Tibial artery (tissue), 4 donors: ENCODE data around the gene AKT2.

Experiments
- DNase-seq, 2 donors: peaks; one replicate each; pipeline ENCODE4 v3.0.0-alpha.2; 2019
- H3K27ac ChIP-seq, 2 donors: fragments of 200-600 bp; sonication (generic) in 1 of 2; 1 replicate in 1 of 2; 2 replicates in 1 of 2; pipeline ENCODE4 v1.5.1; 2018 to 2019; ENCODE audit warnings: mild to moderate bottlenecking in 1 of 2
- H3K27me3 ChIP-seq, 2 donors: fragments of 200-600 bp; sonication (generic) in 1 of 2; one replicate each; pipeline versions ENCODE4 v1.5.1 to v1.6.0; 2016 to 2019
- H3K36me3 ChIP-seq, 3 donors: fragments of 200-600 bp; sonication (generic) in 2 of 3; one replicate each; pipeline ENCODE4 v1.5.1; 2016 to 2019; ENCODE audit warnings: mild to moderate bottlenecking in 2 of 3
- H3K4me1 ChIP-seq, 4 donors: fragments of 200-600 bp; sonication (generic) in 2 of 4; 1 replicate in 3 of 4; 2 replicates in 1 of 4; pipeline ENCODE4 v1.5.1; 2016 to 2019
- H3K4me3 ChIP-seq, 2 donors: fragments of 200-600 bp; sonication (generic) in 1 of 2; 1 replicate in 1 of 2; 2 replicates in 1 of 2; pipeline ENCODE4 v1.5.1; 2018 to 2019; ENCODE audit warnings: mild to moderate bottlenecking in 2 of 2
- H3K9me3 ChIP-seq, 3 donors: fragments of 200-600 bp; sonication (generic) in 1 of 3; one replicate each; pipeline ENCODE4 v1.5.1; 2016 to 2019
- intact Hi-C: fragments of 100-400 bp; cut with DNase I; formaldehyde crosslinking; loops from one replicate; pipeline ENCODE4 v1.15.0; 2023; ENCODE audit warnings: low total_unique reads
- TF ChIP-seq, protein P1 (sequence below), 2 experiments: fragments of 200-600 bp in 1 of 2; fragments of 450-650 bp in 1 of 2; IDR thresholded peaks; one replicate each; pipeline ENCODE4 v1.5.1; 2017 to 2019; ENCODE audit warnings: antibody characterized with exemption in 2 of 2, mild to moderate bottlenecking in 1 of 2, moderate library complexity in 1 of 2

Gene AKT2

DNA sequence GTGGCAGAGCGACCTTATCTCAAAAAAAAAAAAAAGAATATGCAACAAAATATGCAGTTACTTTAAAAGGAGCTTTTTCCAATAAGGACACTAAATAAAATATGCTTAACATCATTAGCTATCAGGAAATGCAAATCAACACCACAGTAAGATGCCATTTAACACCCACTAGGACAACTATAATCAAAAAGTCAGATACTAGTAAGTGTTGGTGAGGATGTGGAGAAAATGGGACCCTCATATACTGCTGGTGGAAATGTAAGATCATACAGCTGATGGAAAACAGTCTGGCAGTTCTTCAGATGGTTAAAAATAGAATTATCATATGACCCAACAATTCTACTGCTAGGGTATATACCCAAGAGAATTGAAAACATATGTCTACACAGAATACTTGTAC is 24.5 kb upstream of the AKT2 start:
- Histone ChIP-seq H3K27me3 (no peaks in the 10 kb centered on the region), H3K9me3 (no peaks in the 10 kb centered on the region), H3K36me3 (no peaks in the 10 kb centered on the region), H3K4me3 (no peak overlapping the region), H3K4me1 (no peaks in the 10 kb centered on the region), H3K27ac (no peak overlapping the region)
- intact Hi-C loops, result loop anchor here (10.0 kb wide), 1 partner anchor 135 kb away; the partner anchor contains the start of gene SERTAD3
- DNase-seq, result no peak
- TF ChIP-seq, protein P1, sequence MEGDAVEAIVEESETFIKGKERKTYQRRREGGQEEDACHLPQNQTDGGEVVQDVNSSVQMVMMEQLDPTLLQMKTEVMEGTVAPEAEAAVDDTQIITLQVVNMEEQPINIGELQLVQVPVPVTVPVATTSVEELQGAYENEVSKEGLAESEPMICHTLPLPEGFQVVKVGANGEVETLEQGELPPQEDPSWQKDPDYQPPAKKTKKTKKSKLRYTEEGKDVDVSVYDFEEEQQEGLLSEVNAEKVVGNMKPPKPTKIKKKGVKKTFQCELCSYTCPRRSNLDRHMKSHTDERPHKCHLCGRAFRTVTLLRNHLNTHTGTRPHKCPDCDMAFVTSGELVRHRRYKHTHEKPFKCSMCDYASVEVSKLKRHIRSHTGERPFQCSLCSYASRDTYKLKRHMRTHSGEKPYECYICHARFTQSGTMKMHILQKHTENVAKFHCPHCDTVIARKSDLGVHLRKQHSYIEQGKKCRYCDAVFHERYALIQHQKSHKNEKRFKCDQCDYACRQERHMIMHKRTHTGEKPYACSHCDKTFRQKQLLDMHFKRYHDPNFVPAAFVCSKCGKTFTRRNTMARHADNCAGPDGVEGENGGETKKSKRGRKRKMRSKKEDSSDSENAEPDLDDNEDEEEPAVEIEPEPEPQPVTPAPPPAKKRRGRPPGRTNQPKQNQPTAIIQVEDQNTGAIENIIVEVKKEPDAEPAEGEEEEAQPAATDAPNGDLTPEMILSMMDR (IDR thresholded peaks at IDR 0.05), result no peak

DNA sequence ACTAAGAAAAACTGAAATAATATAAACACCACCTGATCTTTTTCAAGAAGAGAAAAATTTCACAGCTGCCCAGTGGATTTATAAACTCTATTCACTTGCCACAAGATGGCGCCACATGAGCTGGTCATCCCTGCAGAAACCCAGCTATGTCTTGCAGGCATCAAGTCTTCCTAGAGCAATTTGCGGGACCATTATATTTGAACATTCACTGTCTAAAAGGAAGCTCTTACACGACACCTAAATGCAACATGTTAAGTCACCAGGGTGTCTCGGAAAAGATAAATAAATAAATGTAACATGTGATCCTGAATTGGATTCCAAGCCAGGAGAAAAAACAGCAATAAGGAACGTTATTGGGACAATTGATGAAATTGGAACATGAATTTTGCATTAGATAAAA is 20.3 kb upstream of the AKT2 start:
- intact Hi-C loops, result loop anchor here (10.0 kb wide), 1 partner anchor 139 kb away; the partner anchor contains the start of gene SERTAD3
- DNase-seq, result peak; percentile 52 to 86
- Histone ChIP-seq H3K27ac (no peak overlapping the region), H3K4me3 (no peak overlapping the region), H3K27me3 (no peaks in the 10 kb centered on the region), H3K9me3 (no peaks in the 10 kb centered on the region), H3K4me1 (no peaks in the 10 kb centered on the region), H3K36me3 (no peaks in the 10 kb centered on the region)
- TF ChIP-seq, protein P1 (IDR thresholded peaks at IDR 0.05), result peak; percentile 72 to 74

DNA sequence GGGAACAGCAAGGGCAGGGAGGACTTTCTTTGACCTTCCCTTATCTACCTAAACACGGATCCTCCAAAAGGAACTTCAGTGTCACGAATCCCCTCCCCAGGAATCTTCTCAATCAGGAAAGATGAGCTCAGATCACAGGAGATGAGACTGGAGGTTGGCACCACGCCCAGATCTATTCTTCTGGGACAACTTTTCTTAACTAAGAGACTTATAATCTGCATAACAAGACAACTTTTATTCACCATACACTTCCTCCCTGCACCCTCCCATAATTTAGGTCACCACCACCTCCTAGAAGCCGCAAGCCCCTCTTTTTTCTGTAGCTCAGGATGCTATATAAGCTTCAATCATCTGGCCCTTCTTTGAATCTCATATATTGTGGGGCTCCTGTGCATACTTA is 19.2 kb upstream of the AKT2 start:
- Histone ChIP-seq H3K36me3 (no peaks in the 10 kb centered on the region), H3K4me1 (no peaks in the 10 kb centered on the region), H3K27ac (no peak overlapping the region), H3K4me3 (no peak overlapping the region), H3K9me3 (no peaks in the 10 kb centered on the region), H3K27me3 (no peaks in the 10 kb centered on the region)
- intact Hi-C loops, result loop anchor here (10.0 kb wide), 1 partner anchor 140 kb away; the partner anchor contains the start of gene SERTAD3
- TF ChIP-seq, protein P1 (IDR thresholded peaks at IDR 0.05), result no peak
- no peak for DNase-seq

DNA sequence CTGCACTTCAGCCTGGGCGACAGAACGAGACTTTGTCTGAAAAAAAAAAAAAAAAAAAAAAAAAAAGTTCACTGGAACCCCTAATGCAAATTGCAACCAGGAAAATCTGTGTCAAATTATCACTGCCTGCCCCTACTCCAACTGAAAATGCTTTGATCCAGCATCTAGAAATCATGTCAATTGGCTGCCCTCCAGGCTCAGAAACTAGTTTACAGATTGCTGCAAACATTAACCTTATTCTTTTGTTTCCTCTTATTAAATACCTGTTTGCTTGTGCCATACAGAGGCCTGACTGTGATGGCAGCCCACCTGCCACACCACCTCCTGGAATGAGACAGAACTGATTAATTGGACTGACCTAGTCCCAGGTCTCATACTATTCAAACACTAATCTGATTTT is 18.6 kb upstream of the AKT2 start:
- no peak for DNase-seq
- Histone ChIP-seq H3K4me3 (no peak overlapping the region), H3K27ac (no peak overlapping the region), H3K9me3 (no peaks in the 10 kb centered on the region), H3K27me3 (no peaks in the 10 kb centered on the region), H3K36me3 (no peaks in the 10 kb centered on the region), H3K4me1 (no peaks in the 10 kb centered on the region)
- intact Hi-C loops, result loop anchor here (10.0 kb wide), 1 partner anchor 141 kb away; the partner anchor contains the start of gene SERTAD3
- TF ChIP-seq, protein P1 (IDR thresholded peaks at IDR 0.05), result no peak

DNA sequence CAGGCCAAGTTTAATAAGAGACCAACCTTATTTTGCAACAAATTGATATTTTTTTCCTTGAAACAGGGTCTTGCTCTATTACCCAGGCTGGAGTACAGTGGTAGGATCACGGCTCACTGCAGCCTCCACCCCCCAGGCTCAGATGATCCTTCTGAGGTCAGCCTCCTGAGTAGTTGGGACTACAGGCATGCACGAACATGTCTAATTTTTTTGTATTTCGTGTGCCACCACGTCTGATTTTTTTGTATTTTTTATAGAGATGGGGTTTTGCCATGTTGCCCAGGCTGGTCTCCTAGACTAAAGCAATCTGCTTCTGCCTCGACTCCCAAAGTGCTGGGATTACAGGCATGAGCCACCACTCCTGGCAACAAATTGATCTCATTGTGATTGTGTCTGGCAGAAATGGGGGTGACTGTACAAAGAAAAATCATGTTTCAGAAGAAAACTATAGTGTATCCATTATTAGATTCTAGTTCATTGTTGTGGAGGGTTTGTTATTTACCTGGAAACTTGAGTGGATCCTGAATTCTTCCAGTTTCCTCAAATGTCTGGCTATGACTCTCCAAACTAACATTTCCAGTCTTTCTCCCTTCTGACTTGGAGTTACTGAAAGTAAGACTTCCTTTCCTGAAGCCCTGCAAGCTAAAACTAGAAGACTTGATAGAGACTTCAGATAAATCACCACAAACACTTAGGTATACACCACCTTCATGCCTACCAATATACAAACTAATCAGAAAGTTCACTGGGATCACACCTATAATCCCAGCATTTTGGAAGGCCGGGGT is 17.3 kb upstream of the AKT2 start:
- H3K27ac ChIP-seq, result no peak overlapping the region
- TF ChIP-seq, protein P1 (IDR thresholded peaks at IDR 0.05), result no peak
- intact Hi-C loops, result loop anchor here (10.0 kb wide), 1 partner anchor 142 kb away; the partner anchor contains the start of gene SERTAD3
- no peaks in the 10 kb centered on the region for H3K36me3 ChIP-seq
- no peaks in the 10 kb centered on the region for H3K27me3 ChIP-seq
- no peaks in the 10 kb centered on the region for H3K4me1 ChIP-seq
- H3K4me3 ChIP-seq, result no peak overlapping the region
- H3K9me3 ChIP-seq, result no peaks in the 10 kb centered on the region
- DNase-seq, result no peak
